CD14-positive monocyte (primary cell): Measurements from ENCODE around the gene FOSB. TPM values are rescaled to one million over a fixed set of nuclear protein-coding genes. Genes with fewer than 3 reads are reported as not detected.

Experiments used
- DNase-seq, 3 donors: peaks; one replicate each; pipeline ENCODE4 v3.0.0-alpha.2; 2011 to 2022
- H2AFZ ChIP-seq: 2 replicates; pipeline ENCODE4 v1.6.0; 2012; ENCODE audit warnings: mild to moderate bottlenecking, low read depth, low read length, inconsistent platforms; ENCODE audit not compliant: insufficient read depth, poor library complexity, severe bottlenecking
- H3K27ac ChIP-seq, 2 donors: 1 replicate in 1 of 2; 2 replicates in 1 of 2; pipeline ENCODE4 v1.5.1; 2012 to 2013; ENCODE audit warnings: low read length in 2 of 2, control low read depth in 1 of 2, inconsistent platforms in 1 of 2, low read depth in 1 of 2, mild to moderate bottlenecking in 1 of 2
- H3K27me3 ChIP-seq, 2 donors: one replicate each; pipeline versions ENCODE4 v1.6.0 to v1.6.1; 2011 to 2013; ENCODE audit warnings: low read length in 2 of 2; ENCODE audit not compliant: control insufficient read depth in 2 of 2, insufficient read depth in 2 of 2
- H3K36me3 ChIP-seq, 2 donors: replicated peaks in 1 of 2; 1 replicate in 1 of 2; 2 replicates in 1 of 2; pipeline versions ENCODE4 v1.5.1 to v1.6.1; 2012 to 2013; ENCODE audit warnings: low read length in 2 of 2, control low read depth in 1 of 2, inconsistent platforms in 1 of 2, mild to moderate bottlenecking in 1 of 2; ENCODE audit not compliant: insufficient read depth in 2 of 2, control insufficient read depth in 1 of 2
- H3K4me1 ChIP-seq, 2 donors: 1 replicate in 1 of 2; 2 replicates in 1 of 2; pipeline versions ENCODE4 v1.5.1 to v1.6.1; 2012 to 2013; ENCODE audit warnings: low read length in 2 of 2, control low read depth in 1 of 2, inconsistent platforms in 1 of 2, mild to moderate bottlenecking in 1 of 2, moderate library complexity in 1 of 2; ENCODE audit not compliant: insufficient read depth in 2 of 2, control insufficient read depth in 1 of 2
- H3K4me2 ChIP-seq: replicated peaks from 2 replicates; pipeline ENCODE3; 2012; ENCODE audit warnings: low read length, moderate library complexity, mild to moderate bottlenecking; ENCODE audit not compliant: poor library complexity, severe bottlenecking; ENCODE audit errors: extremely low read depth
- H3K4me3 ChIP-seq, 3 experiments: fragments of 200-600 bp in 1 of 3; sonication (generic) in 1 of 3; replicated peaks in 1 of 3; 1 replicate in 2 of 3; 2 replicates in 1 of 3; pipeline ENCODE4 v1.5.1; 2011 to 2013; ENCODE audit warnings: low read length in 3 of 3, mild to moderate bottlenecking in 3 of 3, control low read depth in 2 of 3, low read depth in 2 of 3, inconsistent platforms in 1 of 3, moderate library complexity in 1 of 3
- H3K79me2 ChIP-seq: 2 replicates; pipeline ENCODE4 v1.6.0; 2012; ENCODE audit warnings: mild to moderate bottlenecking, control low read depth, inconsistent platforms, low read length, moderate library complexity; ENCODE audit not compliant: insufficient read depth
- H3K9ac ChIP-seq: 2 replicates; pipeline ENCODE4 v1.6.0; 2017; ENCODE audit warnings: low read length, mild to moderate bottlenecking; ENCODE audit not compliant: insufficient read depth, poor library complexity, severe bottlenecking
- H3K9me3 ChIP-seq, 2 donors: replicated peaks in 1 of 2; 1 replicate in 1 of 2; 2 replicates in 1 of 2; pipeline versions ENCODE4 v1.5.1 to v1.6.1; 2012 to 2013; ENCODE audit warnings: low read length in 2 of 2, control low read depth in 1 of 2; ENCODE audit not compliant: control insufficient read depth in 1 of 2, insufficient read depth in 1 of 2
- H4K20me1 ChIP-seq: 2 replicates; pipeline ENCODE4 v1.6.0; 2012; ENCODE audit warnings: mild to moderate bottlenecking, low read length, control low read depth, moderate library complexity; ENCODE audit not compliant: insufficient read depth
- H3K27ac Mint-ChIP-seq, 7 donors: one replicate each; pipeline ENCODE4 v1.8.0; 2020; ENCODE audit warnings: mild to moderate bottlenecking in 7 of 7, mixed read lengths in 7 of 7, moderate library complexity in 6 of 7, inconsistent platforms in 2 of 7
- H3K27me3 Mint-ChIP-seq, 3 donors: one replicate each; pipeline ENCODE4 v1.8.0; 2021 to 2022; ENCODE audit warnings: low read depth in 3 of 3, mild to moderate bottlenecking in 3 of 3, mixed read lengths in 3 of 3, moderate library complexity in 3 of 3, inconsistent platforms in 1 of 3
- H3K36me3 Mint-ChIP-seq, 2 donors: one replicate each; pipeline ENCODE4 v1.8.0; 2020; ENCODE audit warnings: mixed read lengths in 2 of 2, inconsistent platforms in 1 of 2, mild to moderate bottlenecking in 1 of 2
- H3K4me1 Mint-ChIP-seq: one replicate; pipeline ENCODE4 v1.8.0; 2020; ENCODE audit warnings: mild to moderate bottlenecking, mixed read lengths
- H3K4me3 Mint-ChIP-seq, 2 donors: one replicate each; pipeline ENCODE4 v1.8.0; 2020; ENCODE audit warnings: mild to moderate bottlenecking in 2 of 2, mixed read lengths in 2 of 2, moderate library complexity in 1 of 2
- H3K9me3 Mint-ChIP-seq, 7 donors: one replicate each; pipeline ENCODE4 v1.8.0; 2020 to 2022; ENCODE audit warnings: mixed read lengths in 7 of 7, mild to moderate bottlenecking in 6 of 7, moderate library complexity in 6 of 7, inconsistent platforms in 2 of 7
- CTCF ChIP-seq: fragments of 200-600 bp; IDR thresholded peaks from one replicate; pipeline ENCODE4 v1.8.0; 2022; ENCODE audit warnings: antibody characterized with exemption, mild to moderate bottlenecking
- WGBS: methylation state at CpG from one replicate; pipeline ENCODE4 v1.1.5; 2013; ENCODE audit warnings: missing lambda C conversion rate; ENCODE audit not compliant: insufficient coverage; 5-methylcytosine and 5-hydroxymethylcytosine counted together
- intact Hi-C, 2 donors: fragments of 100-400 bp; cut with micrococcal nuclease; formaldehyde crosslinking; loops; one replicate each; pipeline versions ENCODE4 v1.15.0 to v1.15.1; 2023
- polyA plus RNA-seq, 3 donors: library from polyadenylated mRNA; depleted of rRNA in 1 of 3; unstranded in 2 of 3; stranded (reverse) in 1 of 3; fragments of 300-500 nt in 2 of 3; fragments of >200 nt in 1 of 3; fragmentation: Illumina TruSeq in 2 of 3; gene quantifications; 1 replicate in 2 of 3; 2 replicates in 1 of 3; pipeline ENCODE4 v1.2.3, GENCODE V29; 2012 to 2021

The FOSB gene
- polyA plus RNA-seq, 3 donors, result 27.3 to 840 (median 28.2) TPM

- no CpG with 5 or more reads among the region's 2 CpGs for WGBS
- H3K4me1 ChIP-seq, result peaks cover 51 to 55% of the 10 kb centered on the region in 2 donors
- peaks cover 0 to 4% (median 0%) of the 10 kb centered on the region in 7 donors for H3K9me3 Mint-ChIP-seq
- H3K36me3 ChIP-seq, result no peaks in the 10 kb centered on the region
- intact Hi-C loops, result loop anchor here in 1 of 2 donors (1.0 kb wide), 1 partner anchor 11 kb away; the partner anchor contains the start of gene FOSB
- peak overlapping the region; percentile 40 for H3K4me2 ChIP-seq
- H3K4me1 Mint-ChIP-seq, result peaks cover 46% of the 10 kb centered on the region
- H3K27me3 Mint-ChIP-seq, result peaks cover 16 to 22% (median 16%) of the 10 kb centered on the region in 3 donors
- H3K27me3 ChIP-seq, result peaks cover 0 to 8% of the 10 kb centered on the region in 2 donors
- H3K4me3 Mint-ChIP-seq, result peak overlapping the region; percentile 60 to 75
- H3K9ac ChIP-seq, result peak overlapping the region; percentile 78
- no peak for TF ChIP-seq CTCF
- H3K36me3 Mint-ChIP-seq, result peaks cover 0 to 3% of the 10 kb centered on the region in 2 donors
- no peaks in the 10 kb centered on the region for H3K79me2 ChIP-seq
- peak overlapping the region in 1 of 3 experiments; percentile 33 for H3K4me3 ChIP-seq
- DNase-seq, result no peak
- H2AFZ ChIP-seq, result no peak overlapping the region
- peak overlapping the region; percentile 97 to 99 (median 98) for H3K27ac Mint-ChIP-seq
- no peaks in the 10 kb centered on the region for H4K20me1 ChIP-seq
- H3K27ac ChIP-seq, result peak overlapping the region; percentile 92
- no peaks in the 10 kb centered on the region for H3K9me3 ChIP-seq
Observed at GRCh38 chr19:45456500-45456815, 11.3 kb upstream of the FOSB start.

- Histone ChIP-seq H3K4me2 (no peak overlapping the region), H3K4me3 (no peak overlapping the region), H4K20me1 (no peaks in the 10 kb centered on the region), H3K27me3 (no peaks in the 10 kb centered on the region), H3K79me2 (no peaks in the 10 kb centered on the region), H3K4me1 (peaks cover 46 to 52% of the 10 kb centered on the region in 2 donors), H2AFZ (no peak overlapping the region), H3K27ac (no peak overlapping the region), H3K9me3 (no peaks in the 10 kb centered on the region), H3K36me3 (no peaks in the 10 kb centered on the region), H3K9ac (no peak overlapping the region)
- H3K27me3 Mint-ChIP-seq, result peaks cover 5 to 12% (median 10%) of the 10 kb centered on the region in 3 donors
- intact Hi-C loops, result no loop called here
- H3K36me3 Mint-ChIP-seq, result peaks cover 0 to 3% of the 10 kb centered on the region in 2 donors
- no peak overlapping the region for H3K4me3 Mint-ChIP-seq
- H3K27ac Mint-ChIP-seq, result peak overlapping the region in 6 of 7 donors; percentile 16 to 99 (median 71)
- peaks cover 40% of the 10 kb centered on the region for H3K4me1 Mint-ChIP-seq
- DNase-seq, result no peak
- no peak for TF ChIP-seq CTCF
- peaks cover 0 to 2% (median 0%) of the 10 kb centered on the region in 7 donors for H3K9me3 Mint-ChIP-seq
Observed at GRCh38 chr19:45457776-45458175, 10.0 kb upstream of the FOSB start.
